Glomerular endothelial cell (primary cell): ENCODE results near the gene LRRC49. TPM values are rescaled to one million over a fixed set of nuclear protein-coding genes. Genes with fewer than 3 reads are reported as not detected.
A peak's percentile ranks its signal among the peaks of the same experiment; 100 is the strongest.
"Not testable (repeated sequence)": the region's sequence is repeated elsewhere in the genome, so short reads cannot be mapped to it uniquely, and the experiment has no call there.

Experiments
- DNase-seq: peaks from one replicate; pipeline ENCODE4 v3.0.0-alpha.2; 2011; ENCODE audit warnings: low read depth, low spot score; ENCODE audit errors: extremely low read depth
- total RNA-seq: library from RNA; depleted of rRNA; stranded (reverse); fragments of >200 nt; gene quantifications from 2 replicates; pipeline ENCODE4 v1.2.3, GENCODE V29; 2015

The LRRC49 gene
- total RNA-seq, 1 donor from 2014 or later = 6.7 TPM

GRCh38 chr15:70967646-70968045 lies 75.0 kb downstream of the LRRC49 start:
- DNase-seq = no peak

DNA sequence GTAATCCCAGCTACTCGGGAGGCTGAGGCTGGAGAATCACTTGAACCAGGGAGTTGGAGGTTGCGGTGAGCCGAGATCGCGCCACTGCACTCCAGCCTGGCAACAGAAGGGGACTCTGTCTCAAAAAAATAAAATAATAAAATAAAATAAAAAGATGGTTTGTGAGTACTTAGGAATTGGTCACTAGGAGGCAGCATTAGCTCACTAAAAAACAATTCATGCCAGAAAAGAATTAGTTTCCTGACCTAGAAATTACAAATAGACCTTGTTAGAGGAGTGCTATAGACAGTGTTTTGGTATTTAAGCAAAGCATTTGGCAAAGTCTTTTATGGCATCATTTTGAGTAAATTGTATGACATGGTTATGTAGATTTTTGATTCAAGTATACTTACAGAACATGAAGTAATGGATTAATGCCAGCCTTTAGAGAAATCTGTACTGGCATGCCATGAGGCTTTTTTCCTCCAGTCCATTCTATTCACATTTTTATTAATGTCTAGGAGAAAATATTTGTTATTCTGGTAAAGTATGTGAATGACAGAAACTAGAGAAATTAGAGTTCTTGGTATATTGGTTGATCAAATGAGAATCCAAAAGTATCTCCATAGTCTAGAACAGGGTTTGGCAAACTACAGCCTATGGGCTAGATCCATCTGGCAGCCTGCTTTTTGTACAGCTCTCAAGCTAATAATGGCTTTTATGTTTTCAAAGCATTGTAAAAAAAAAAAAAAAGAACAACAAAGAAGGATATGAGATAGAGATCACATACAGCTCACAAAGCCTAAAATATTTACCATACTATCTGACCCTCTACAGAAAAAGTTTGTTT lies 81.6 kb downstream of the LRRC49 start:
- peak; percentile 44 for DNase-seq

DNA sequence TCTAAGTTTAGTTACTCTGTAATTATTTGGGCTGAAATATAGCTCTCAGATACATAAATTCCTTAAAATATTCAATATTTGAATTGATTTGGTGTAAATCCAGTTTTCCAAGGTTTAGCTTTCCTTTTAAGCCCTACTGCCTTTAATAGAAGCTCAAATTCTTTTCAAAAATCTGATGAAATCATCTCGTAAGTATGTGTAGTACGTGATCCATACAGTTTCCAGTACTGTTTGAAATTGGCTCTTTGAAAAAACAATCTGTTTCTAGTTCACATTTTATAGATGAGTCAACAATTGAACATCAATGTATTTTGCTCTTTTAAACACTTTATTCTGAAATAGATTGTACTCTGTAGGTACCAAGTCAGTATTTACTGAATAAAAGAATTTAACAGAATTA lies 84.2 kb downstream of the LRRC49 start:
- no peak for DNase-seq

GRCh38 chr15:70995383-70995970 lies 102.9 kb downstream of the LRRC49 start:
- DNase-seq = no peak

DNA sequence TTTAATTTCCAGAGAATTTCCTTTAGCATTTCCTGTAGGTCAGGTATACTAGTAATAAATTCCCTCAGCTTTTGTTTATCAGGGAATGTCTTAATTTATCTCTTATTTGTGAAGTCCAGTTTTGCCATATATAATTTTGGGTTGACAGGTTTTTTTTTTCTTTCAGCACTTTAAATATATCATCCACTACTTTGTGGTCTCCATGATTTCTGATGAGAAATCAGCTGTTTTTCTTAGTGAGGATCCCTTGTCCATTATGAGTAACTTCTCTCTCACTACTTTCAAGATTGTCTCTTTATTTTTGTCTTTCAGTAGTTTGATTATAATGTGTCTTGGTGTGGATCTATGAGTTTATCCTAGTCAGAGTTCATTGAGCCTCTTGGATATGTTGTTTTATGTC lies 105.7 kb downstream of the LRRC49 start:
- DNase-seq = no peak

GRCh38 chr15:71002316-71002715 lies 109.7 kb downstream of the LRRC49 start:
- DNase-seq = no peak

- no peak for DNase-seq
These were observed 110.7 kb downstream of the LRRC49 start for GRCh38 chr15:71003319-71003718.

DNA sequence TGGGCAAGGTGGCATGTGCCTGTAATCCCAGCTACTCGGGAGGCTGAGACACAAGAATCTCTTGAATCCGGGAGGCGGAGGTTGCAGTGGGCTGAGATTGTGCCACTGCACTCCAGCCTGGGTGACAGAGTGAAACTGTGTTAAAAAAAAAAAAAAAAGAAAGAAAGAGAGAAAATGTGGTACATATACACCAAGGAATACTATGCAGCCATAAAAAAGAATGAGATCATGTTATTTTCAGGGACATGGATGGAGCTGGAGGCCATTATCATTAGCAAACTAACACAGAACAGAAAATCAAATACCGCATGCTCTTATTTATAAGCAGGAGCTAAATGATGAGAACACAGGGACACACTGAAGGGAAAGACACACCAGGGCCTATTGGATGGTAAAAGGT lies 111.9 kb downstream of the LRRC49 start:
- not testable (repeated sequence) for DNase-seq

GRCh38 chr15:71005895-71006294 lies 113.3 kb downstream of the LRRC49 start:
- no peak for DNase-seq

DNA sequence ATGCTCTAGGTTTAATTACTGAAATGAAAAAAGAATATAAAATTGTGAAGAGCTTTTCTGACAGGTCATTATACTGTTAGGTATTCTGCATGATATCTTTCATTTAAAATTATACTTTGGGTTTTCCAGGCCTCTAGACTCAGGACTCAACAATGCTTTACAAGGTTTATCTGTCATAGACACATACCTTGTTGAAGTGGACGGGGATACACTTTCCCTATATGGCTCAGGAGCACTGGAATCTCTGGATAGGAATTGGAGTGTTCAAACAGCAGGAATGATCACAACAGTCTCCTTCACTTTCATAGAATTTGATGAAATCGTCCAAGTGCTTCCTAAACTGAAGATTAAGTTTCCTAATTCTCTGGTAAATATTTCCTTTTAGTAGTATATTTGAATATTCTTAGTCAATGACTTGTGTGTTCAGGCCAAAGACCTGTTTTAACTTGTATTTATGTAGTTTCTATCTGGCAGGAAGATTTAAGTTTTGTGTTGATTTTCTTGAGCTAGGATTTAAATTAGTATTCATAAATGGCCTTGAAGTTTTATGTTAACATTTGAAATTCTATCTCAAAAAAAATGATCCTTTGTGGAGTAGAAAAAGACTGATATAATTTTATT lies 115.7 kb downstream of the LRRC49 start:
- no peak for DNase-seq

DNA sequence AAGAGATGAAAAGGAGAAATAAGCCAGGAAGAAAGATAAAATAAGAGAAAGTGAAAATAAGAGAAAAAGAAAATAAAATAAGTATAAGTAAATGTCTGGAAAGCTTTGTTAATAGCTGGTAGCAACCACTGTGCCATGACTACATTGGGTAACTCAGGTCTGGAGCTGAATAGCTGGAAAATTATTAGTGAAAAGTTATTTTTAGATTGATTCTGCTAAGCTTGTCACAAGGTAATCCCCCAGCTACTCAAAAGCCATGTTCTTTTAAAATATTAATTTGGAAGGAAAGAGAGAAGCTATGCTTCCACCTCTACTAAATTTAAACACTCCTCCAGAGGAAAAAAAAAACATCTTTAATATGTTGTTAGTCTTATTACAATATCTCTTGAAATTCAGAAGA lies 117.8 kb downstream of the LRRC49 start:
- DNase-seq = no peak

DNA sequence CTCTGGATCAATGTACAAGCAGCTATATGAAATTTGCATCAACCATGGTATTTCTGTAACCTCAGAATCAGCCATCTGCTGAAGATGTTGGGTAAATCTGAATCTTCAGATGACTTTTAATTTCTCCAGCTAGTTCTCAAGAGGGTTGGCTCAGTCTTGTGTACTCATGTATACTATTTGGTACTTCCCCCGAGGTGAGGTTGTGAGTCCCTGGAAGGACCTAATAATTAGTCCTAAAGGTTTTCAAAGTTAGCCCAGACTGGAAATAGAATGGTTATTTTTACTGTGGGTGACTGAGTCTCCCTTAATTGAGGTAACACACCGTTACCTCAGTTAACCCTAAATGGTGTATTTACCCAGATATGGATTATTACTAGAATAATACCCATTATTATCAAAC lies 118.4 kb downstream of the LRRC49 start:
- DNase-seq = no peak

DNA sequence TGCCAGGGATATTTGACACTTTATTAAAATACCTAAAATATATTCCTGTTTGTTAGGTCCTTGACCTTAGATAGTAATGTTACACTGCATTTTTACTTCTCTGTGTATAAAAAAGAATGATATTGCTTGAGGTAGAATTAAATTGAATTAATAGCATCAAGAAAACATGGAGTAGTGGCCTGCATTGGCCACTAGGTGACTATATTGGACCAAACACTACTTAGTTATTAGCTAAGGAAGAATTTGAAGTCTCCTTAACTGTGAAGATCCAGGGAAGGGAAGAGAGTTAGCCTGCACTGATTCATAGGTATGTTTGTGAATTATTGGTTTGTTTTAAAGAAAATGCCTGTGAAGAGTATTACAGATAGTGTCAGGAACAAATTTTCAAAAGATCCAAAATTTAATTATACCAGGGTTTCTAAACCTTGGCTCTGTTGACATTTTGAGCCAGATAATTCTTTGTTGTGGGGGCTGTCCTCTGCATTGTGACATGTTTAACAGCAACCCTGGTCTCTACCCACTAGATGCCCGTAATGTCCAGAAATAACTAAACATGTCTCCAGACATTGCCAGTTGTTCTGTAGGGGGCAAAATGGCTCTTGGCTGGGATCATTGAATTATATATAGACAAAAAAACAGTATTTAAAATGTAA lies 119.0 kb downstream of the LRRC49 start:
- peak; percentile 22 for DNase-seq

- DNase-seq = no peak
These were observed 120.8 kb downstream of the LRRC49 start for GRCh38 chr15:71013446-71013845.

DNA sequence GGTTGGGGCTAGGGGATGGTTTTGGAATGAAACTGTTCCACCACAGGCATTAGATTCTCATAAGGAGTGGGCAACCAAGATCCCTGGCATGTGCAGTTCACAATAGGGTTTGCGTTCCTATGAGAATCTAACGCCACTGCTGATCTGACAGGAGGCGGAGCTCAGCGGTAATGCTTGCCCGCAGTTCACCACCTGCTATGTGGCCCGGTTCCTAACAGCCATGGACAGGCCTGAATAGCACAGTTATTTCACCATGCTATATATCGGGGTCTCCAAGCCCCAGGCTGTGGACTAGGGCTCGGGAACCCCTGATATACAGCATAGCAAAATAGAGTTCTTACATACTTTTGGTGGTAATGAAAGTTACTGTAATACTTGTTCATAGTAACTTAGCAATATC lies 122.7 kb downstream of the LRRC49 start:
- no peak for DNase-seq

GRCh38 chr15:71031232-71031631 lies 138.6 kb downstream of the LRRC49 start:
- not testable (repeated sequence) for DNase-seq

GRCh38 chr15:71035478-71035877 lies 142.9 kb downstream of the LRRC49 start:
- DNase-seq = not testable (repeated sequence)

DNA sequence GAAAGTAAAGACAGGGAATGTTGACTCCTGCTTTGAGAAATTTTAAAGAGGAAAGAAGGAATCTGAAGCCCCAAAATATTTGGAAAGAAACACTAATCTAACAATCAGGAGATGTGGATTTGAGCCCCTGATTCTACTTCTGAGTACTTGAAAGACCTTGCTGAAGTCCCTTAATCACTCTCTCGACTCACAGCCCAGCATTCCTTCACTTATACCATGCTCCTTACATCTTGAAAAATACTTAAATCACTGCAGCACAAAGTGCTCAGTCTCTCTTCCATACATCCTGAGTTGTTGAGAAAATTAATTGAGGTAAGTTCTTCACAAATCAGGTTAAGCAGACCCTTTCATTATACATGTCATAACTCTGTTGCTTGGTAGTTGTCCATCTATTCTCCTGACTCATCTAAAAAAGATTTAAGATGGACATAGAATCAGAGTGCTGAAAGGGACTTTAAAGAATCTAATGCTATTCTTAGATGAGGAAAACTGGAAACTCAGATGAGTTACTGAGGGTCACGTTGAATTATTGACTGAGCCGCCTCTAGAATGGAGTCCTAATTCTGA lies 149.8 kb downstream of the LRRC49 start:
- no peak for DNase-seq

- no peak for DNase-seq
These were observed 150.7 kb downstream of the LRRC49 start for GRCh38 chr15:71043373-71043772.

GRCh38 chr15:71044006-71044405 lies 151.4 kb downstream of the LRRC49 start:
- DNase-seq = no peak

DNA sequence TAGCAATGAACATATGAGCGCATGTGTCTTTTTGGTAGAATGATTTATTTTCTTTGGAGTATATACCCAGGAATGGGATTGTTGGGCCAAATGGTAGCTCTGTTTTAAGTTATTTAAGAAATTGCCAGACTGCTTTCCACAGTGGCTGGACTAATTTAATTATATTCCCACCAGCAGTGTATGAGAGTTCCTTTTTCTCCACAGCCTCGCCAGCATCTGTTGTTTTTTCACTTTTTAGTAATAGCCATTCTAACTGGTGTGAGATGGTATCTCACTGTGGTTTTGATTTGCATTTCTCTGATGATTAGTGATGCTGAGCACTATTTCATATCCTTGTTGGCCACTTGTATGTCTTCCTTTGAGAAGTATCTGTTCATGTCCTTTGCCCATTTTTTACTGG lies 153.5 kb downstream of the LRRC49 start:
- not testable (repeated sequence) for DNase-seq
